ENCODE data around the gene PCSK6. TPM values are rescaled to one million over a fixed set of nuclear protein-coding genes. Genes with fewer than 3 reads are reported as not detected.

Gene PCSK6
- total RNA-seq, 1 donor from 2014 or later: 1.9 TPM

DNA sequence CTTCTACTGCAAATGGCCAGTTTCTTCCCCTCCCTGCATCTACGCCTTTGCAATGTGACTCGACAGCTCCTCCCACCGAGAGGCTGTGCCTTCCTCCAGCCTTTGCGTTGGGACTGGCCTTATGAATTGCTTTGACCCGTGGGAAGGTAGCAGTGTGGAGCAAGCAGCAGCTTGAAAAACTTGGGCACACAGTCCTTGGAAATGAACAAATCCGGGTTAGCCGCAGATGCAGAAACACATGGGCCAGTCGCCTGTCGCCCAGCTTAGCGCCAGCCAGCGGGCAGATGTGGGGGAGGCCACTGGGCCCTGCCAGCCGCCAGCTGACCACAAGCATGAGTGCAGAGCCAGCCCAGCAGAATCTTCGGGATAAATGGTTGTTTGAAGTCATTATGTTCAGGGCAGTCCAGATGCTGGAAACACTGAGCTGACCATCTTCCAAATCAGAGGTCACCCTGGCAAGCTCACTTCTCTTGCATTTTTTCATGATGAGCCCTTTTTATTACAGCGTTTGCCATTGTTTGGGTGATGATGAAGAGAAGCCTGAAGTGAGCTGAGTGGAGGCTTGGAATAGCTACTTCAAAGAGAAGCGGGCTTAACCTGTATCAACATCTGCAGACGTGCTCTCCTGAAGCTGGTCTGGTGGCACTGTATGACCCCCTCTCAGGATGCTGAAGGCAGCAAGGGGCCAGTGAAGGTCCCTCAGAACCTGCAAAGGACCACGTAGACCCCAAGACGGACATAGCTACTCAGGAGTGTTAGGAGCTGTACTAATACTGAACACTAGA, 222.0 kb downstream of the PCSK6 start:
- H3K4me3 Mint-ChIP-seq (ENCODE audit: low read depth): no peak overlapping the region
- H3K27ac Mint-ChIP-seq: no peak overlapping the region
- DNase-seq (ENCODE audit: low spot score): no peak
- intact Hi-C loops (cut with micrococcal nuclease): no loop called here
- H3K4me1 Mint-ChIP-seq (ENCODE audit: low read depth): peaks cover 6% of the 10 kb centered on the region
- H3K9me3 Mint-ChIP-seq: no peaks in the 10 kb centered on the region
- H3K27me3 Mint-ChIP-seq (ENCODE audit: low read depth): no peaks in the 10 kb centered on the region
- H3K36me3 Mint-ChIP-seq (ENCODE audit: low read depth): peaks cover 36% of the 10 kb centered on the region

DNA sequence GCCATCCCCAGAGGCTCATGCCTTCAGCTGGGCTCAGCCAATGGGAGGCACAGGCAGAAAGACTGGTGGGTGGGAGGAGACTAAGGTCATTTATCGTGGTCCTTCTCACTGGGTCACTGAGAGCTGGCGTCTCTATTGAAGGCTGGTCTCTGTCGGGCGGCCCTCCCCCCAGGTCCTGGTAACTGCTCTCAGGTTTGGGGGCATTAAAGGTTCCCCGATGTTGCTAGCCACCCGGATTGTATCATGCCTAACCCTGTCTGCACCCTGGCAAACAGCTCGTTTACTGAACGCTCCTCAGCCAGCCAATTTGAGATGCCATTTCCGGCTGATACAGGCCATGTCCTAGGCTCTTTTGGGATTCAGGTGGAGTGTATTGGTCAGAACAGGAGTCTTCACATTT, 222.7 kb downstream of the PCSK6 start:
- no peak for DNase-seq (ENCODE audit: low spot score)
- Mint-ChIP-seq H3K4me3 (ENCODE audit: low read depth) (no peak overlapping the region), H3K27ac (no peak overlapping the region), H3K36me3 (ENCODE audit: low read depth) (peaks cover 29% of the 10 kb centered on the region), H3K27me3 (ENCODE audit: low read depth) (no peaks in the 10 kb centered on the region), H3K4me1 (ENCODE audit: low read depth) (peaks cover 6% of the 10 kb centered on the region), H3K9me3 (no peaks in the 10 kb centered on the region)
- intact Hi-C loops (cut with micrococcal nuclease): no loop called here

DNA sequence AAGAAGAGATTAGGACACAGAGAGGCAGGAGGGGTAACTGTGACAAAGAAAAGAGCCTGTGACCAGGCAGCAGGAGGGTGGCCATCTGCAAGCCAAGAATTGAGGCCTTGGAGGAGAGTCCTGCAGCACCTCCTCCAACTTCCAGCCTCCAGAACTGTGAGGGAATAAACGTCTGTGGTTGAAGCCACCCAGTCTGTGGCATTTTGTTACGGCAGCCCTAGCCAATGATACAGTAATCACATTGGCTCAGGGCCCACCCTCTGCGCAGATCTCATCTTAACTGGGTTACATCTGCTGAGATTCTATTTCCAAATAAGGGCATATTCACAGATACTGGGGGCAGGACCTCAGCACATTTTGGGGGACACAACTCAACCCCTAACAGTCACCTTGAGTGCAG, 223.5 kb downstream of the PCSK6 start:
- H3K27ac Mint-ChIP-seq: no peak overlapping the region
- peaks cover 6% of the 10 kb centered on the region for H3K4me1 Mint-ChIP-seq (ENCODE audit: low read depth)
- no peak overlapping the region for H3K4me3 Mint-ChIP-seq (ENCODE audit: low read depth)
- no peaks in the 10 kb centered on the region for H3K9me3 Mint-ChIP-seq
- intact Hi-C loops (cut with micrococcal nuclease): no loop called here
- DNase-seq (ENCODE audit: low spot score): no peak
- H3K36me3 Mint-ChIP-seq (ENCODE audit: low read depth): peaks cover 21% of the 10 kb centered on the region
- peaks cover 3% of the 10 kb centered on the region for H3K27me3 Mint-ChIP-seq (ENCODE audit: low read depth)

DNA sequence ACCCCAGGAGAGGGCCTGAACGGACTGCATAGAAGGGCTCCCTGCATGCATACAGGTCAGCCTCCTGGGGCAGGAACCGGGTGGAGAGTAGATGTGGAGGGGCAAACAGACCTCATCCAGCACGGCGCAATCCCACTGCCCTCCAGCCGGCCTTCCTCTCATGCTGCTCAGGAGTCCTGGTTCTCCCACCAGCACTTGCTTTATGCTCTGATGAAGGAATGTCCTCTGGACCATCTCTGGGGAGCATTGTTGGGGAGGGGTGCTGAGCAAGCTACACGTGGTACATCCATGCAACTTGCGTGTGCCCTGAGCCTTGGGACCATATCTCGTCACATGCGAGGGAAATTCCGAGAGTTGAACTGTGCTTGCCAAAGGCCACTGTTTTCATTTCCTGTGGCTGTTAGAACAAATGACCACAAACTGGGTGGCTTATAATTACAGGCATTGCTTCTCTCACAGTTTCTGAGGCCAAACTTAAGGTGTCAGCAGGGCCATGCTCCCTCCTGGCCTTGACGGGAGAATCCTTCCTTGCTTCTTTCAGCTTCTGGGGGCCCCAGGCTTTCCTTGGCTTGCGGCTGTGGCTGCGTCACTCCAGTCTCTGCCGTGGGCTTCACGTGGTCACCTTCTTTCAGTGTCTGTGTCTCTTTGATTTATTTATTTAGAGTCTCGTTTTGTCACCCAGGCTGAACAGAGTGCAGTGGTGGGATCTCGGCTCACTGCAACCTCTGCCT, 224.4 kb downstream of the PCSK6 start:
- H3K4me3 Mint-ChIP-seq (ENCODE audit: low read depth): no peak overlapping the region
- peaks cover 6% of the 10 kb centered on the region for H3K4me1 Mint-ChIP-seq (ENCODE audit: low read depth)
- no peak overlapping the region for H3K27ac Mint-ChIP-seq
- intact Hi-C loops (cut with micrococcal nuclease): no loop called here
- H3K9me3 Mint-ChIP-seq: no peaks in the 10 kb centered on the region
- peaks cover 14% of the 10 kb centered on the region for H3K36me3 Mint-ChIP-seq (ENCODE audit: low read depth)
- peaks cover 4% of the 10 kb centered on the region for H3K27me3 Mint-ChIP-seq (ENCODE audit: low read depth)
- DNase-seq (ENCODE audit: low spot score): no peak

DNA sequence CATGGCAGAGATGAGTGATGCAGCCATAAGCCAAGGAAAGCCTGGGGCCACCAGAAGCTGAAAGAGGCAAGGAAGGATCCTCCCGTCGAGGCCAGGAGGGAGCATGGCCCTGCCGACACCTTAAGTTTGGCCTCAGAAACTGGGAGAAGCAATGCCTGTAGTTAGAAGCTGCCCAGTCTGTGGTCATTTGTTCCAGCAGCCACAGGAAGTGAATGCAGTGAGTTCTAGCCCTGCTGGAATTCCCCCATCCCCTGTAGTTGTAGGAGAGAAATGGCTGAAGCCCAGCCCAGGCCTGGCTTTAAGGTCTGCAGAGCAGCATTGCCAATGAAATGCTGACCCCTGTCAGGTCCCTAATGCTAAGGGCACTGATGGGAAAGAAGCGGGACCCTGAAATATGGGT, 225.5 kb downstream of the PCSK6 start:
- peaks cover 3% of the 10 kb centered on the region for H3K36me3 Mint-ChIP-seq (ENCODE audit: low read depth)
- no peak overlapping the region for H3K4me3 Mint-ChIP-seq (ENCODE audit: low read depth)
- DNase-seq (ENCODE audit: low spot score): no peak
- H3K27me3 Mint-ChIP-seq (ENCODE audit: low read depth): peaks cover 11% of the 10 kb centered on the region
- no peaks in the 10 kb centered on the region for H3K9me3 Mint-ChIP-seq
- no peak overlapping the region for H3K27ac Mint-ChIP-seq
- H3K4me1 Mint-ChIP-seq (ENCODE audit: low read depth): peaks cover 6% of the 10 kb centered on the region
- intact Hi-C loops (cut with micrococcal nuclease): no loop called here

DNA sequence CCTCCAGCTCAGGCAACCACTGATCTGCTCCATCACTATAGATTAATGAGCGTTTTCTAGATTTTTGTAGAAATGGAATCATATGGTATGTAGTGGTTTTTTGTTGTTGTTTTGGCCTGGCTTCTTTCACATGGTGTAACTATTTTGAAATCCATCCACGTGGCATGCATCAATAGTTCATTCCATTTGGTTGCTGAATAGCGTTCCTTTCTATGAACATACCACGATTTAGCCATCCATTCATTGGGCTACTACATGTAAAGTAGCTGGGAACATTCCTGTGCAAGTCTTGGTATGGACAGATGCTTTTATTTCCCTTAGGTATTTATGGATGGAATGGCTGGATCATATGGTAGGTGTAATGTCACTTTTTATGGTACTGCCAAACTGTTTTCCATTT, 227.0 kb downstream of the PCSK6 start:
- Mint-ChIP-seq H3K4me3 (ENCODE audit: low read depth) (no peak overlapping the region), H3K27ac (no peak overlapping the region), H3K9me3 (no peaks in the 10 kb centered on the region), H3K36me3 (ENCODE audit: low read depth) (no peaks in the 10 kb centered on the region), H3K4me1 (ENCODE audit: low read depth) (peaks cover 12% of the 10 kb centered on the region), H3K27me3 (ENCODE audit: low read depth) (peaks cover 16% of the 10 kb centered on the region)
- intact Hi-C loops (cut with micrococcal nuclease): no loop called here
- no peak for DNase-seq (ENCODE audit: low spot score)

DNA sequence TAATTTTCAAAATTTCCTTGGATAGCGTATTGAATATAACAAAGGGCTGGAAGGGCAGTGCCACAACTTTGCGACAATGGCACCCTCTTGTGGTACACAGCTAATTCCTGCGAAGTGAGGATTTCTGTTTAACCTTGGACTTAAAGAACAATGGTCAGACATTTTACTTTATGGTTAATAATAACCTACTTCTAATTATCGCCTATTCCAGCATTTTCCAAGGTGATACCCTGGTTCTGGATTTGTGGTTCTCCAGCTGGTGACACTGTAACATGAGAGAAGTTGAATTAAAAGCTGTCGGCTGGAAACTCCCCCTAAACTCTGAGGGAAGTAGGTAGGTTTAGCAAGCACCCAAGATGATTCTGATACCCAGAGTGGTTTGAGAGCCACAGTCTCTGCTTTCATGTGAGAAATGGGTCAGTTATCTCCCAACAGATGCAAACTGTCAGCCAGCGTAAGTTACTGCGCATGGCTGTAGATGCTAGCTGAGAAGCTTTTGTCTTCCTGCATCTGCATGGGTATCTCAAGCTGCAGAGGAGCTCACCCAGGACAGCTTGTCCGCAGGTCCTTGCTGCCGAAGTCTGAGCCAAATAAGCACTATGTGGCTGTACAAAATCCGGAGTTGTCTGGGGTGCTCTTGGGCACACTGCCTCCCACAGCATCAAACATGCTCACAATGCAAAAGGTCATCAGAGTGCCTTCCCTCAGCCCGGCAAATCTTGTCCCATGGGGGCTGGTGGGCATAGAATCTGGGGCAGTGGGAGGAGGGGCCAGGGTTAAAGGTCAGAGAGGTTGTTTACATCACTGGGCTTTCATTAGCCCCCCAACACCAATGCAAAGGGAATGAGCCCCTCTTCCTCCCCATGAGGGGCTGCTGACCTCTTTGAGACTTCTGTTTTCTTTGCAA, 231.0 kb downstream of the PCSK6 start:
- Mint-ChIP-seq H3K4me1 (ENCODE audit: low read depth) (peaks cover 27% of the 10 kb centered on the region), H3K4me3 (ENCODE audit: low read depth) (no peak overlapping the region), H3K27ac (no peak overlapping the region)

DNA sequence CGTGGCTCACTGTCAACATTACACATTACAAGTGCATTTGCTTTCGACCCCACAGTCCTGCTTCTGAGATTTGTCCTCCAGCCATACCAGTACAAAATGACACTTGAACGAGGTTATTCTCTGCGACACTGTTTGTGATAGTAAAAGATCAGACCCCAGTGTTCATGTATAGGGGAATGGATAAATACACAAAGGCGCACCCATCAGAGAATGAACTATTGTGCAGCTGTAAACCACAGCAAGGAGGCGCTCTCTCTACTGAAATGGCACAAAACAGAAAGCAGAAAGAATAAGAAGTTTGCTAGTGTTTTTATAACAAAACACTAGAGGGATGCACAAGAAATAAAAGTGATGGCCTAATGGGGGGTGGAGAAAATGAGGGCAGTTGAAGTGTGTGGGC, 232.8 kb downstream of the PCSK6 start:
- intact Hi-C loops (cut with micrococcal nuclease): loop anchor here (10.0 kb wide), 1 partner anchor 342 kb away; the partner anchor contains the start of gene LRRK1
- no peak overlapping the region for H3K27ac Mint-ChIP-seq
- peaks cover 34% of the 10 kb centered on the region for H3K4me1 Mint-ChIP-seq (ENCODE audit: low read depth)
- peaks cover 15% of the 10 kb centered on the region for H3K27me3 Mint-ChIP-seq (ENCODE audit: low read depth)
- no peak overlapping the region for H3K4me3 Mint-ChIP-seq (ENCODE audit: low read depth)
- no peak for DNase-seq (ENCODE audit: low spot score)
- no peaks in the 10 kb centered on the region for H3K36me3 Mint-ChIP-seq (ENCODE audit: low read depth)
- no peaks in the 10 kb centered on the region for H3K9me3 Mint-ChIP-seq

More for the DNA sequence above, 231.0 kb downstream of the PCSK6 start:
- intact Hi-C loops (cut with micrococcal nuclease): loop anchor here (1.0 to 10.0 kb wide), 3 partner anchors 170 to 344 kb away; partner anchors contain the start of gene LRRK1
- Mint-ChIP-seq H3K9me3 (no peaks in the 10 kb centered on the region), H3K36me3 (ENCODE audit: low read depth) (no peaks in the 10 kb centered on the region), H3K27me3 (ENCODE audit: low read depth) (peaks cover 16% of the 10 kb centered on the region)
- DNase-seq (ENCODE audit: low spot score): peak; percentile 36

DNA sequence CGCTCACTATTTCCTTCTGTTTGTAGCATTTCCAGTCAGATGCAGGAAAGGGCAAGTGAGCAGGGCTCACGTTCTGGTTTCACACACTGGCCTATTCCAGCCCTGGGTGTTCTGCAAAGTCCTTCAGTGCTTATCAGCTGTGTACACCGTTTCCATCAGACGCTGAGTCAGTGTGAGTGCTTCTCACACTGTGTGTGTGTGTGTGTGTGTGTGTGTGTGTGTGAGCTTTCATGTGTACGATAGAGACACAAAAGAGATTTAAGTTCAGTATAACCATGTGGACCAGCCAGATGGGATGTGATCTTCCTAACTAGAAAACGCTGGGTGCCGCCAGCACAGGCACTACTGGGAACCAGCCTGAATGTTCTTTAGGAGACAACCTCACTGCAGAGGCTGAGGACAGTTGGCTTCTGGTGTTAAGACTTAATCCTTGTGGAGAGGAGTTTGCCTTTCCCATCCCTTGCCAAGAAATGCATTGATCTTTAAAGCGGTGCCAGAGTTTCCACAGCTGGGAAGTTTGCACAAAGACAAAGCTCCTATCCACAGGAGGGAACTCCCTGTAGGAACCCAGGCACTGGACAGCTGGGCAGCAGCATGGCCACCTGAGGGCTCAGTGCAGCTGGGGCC, 233.8 kb downstream of the PCSK6 start:
- H3K27ac Mint-ChIP-seq: no peak overlapping the region
- H3K9me3 Mint-ChIP-seq: no peaks in the 10 kb centered on the region
- no peak overlapping the region for H3K4me3 Mint-ChIP-seq (ENCODE audit: low read depth)
- peaks cover 34% of the 10 kb centered on the region for H3K4me1 Mint-ChIP-seq (ENCODE audit: low read depth)
- H3K27me3 Mint-ChIP-seq (ENCODE audit: low read depth): peaks cover 13% of the 10 kb centered on the region
- H3K36me3 Mint-ChIP-seq (ENCODE audit: low read depth): peaks cover under 1% of the 10 kb centered on the region
- intact Hi-C loops (cut with micrococcal nuclease): loop anchor here (10.0 kb wide), 1 partner anchor 341 kb away; the partner anchor contains the start of gene LRRK1
- no peak for DNase-seq (ENCODE audit: low spot score)

DNA sequence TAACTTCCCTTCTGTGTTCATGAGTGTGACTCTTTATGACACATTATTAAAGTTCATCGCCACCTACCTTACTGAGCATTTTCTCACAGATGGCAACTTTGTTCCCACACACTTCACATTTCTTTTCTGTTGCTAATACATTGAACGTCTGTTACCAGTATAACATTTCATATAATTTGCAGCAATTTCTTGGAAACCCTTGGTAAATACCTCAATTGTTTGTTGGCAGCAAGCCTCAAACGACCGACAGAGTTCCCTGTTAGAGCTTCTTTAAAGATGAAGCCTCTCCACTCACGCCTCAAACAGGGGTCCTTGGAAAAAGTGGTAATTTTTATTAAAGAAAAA, 234.5 kb downstream of the PCSK6 start:
- H3K4me1 Mint-ChIP-seq (ENCODE audit: low read depth): peaks cover 38% of the 10 kb centered on the region
- intact Hi-C loops (cut with micrococcal nuclease): loop anchor here (10.0 kb wide), 1 partner anchor 340 kb away; the partner anchor contains the start of gene LRRK1
- no peak overlapping the region for H3K4me3 Mint-ChIP-seq (ENCODE audit: low read depth)
- no peaks in the 10 kb centered on the region for H3K9me3 Mint-ChIP-seq
- peaks cover 8% of the 10 kb centered on the region for H3K36me3 Mint-ChIP-seq (ENCODE audit: low read depth)
- DNase-seq (ENCODE audit: low spot score): no peak
- peaks cover 11% of the 10 kb centered on the region for H3K27me3 Mint-ChIP-seq (ENCODE audit: low read depth)
- H3K27ac Mint-ChIP-seq: no peak overlapping the region

DNA sequence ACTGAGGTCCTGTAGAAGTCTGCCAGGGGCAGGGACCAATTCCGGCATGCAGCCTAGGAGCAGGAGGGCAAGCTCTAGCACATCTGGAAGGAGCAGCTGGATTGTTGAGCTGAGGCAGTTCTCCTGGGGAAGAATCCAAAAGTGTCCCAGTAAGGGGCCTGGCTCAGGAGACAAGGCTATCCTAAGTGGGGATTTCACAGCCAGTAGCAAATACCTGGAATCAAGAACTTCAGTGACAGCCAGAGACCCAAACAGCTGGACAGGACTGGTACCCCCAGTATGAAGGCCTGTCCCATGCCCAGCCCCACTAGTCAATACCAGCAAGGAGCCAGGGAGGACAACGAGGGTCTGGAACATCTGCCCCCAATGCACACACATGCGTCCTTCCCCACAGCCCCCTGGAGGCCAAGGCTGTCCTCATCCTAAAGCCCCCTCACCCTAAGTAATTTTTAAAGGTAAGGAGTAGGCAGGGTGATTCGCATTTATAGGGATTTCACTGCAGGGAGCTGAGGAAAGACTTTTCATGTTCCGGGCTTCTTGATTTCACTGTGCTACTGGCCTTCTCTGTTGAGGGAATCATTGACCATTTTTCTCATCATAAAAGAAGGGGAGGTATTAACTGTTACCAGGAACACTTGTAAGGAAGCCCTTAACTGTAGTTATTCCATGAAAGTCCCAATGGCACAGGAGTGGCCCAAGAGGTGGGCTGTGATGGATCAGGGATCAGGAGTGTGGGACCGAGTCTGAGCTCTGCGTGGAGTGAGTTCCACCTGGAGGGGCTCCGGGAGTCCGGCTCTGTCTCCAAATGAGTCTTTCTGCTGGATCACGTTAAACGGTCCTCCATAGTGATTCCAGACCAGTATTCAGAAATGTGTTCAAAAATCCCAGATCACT, 235.1 kb downstream of the PCSK6 start:
- intact Hi-C loops (cut with micrococcal nuclease): loop anchor here (5.0 to 10.0 kb wide), 2 partner anchors 340 to 652 kb away; partner anchors contain the start of genes ASB7, LINS1 and LRRK1
- Mint-ChIP-seq H3K27ac (no peak overlapping the region), H3K27me3 (ENCODE audit: low read depth) (peaks cover 9% of the 10 kb centered on the region), H3K9me3 (no peaks in the 10 kb centered on the region), H3K36me3 (ENCODE audit: low read depth) (peaks cover 14% of the 10 kb centered on the region), H3K4me3 (ENCODE audit: low read depth) (no peak overlapping the region), H3K4me1 (ENCODE audit: low read depth) (peaks cover 44% of the 10 kb centered on the region)
- no peak for DNase-seq (ENCODE audit: low spot score)
